ENCODE measurements around the gene GAL3ST3.
"Not testable (repeated sequence)": the region's sequence is repeated elsewhere in the genome, so short reads cannot be mapped to it uniquely, and the experiment has no call there.

Gene GAL3ST3

GRCh38 chr11:66048547-66049323 is at the start of gene GAL3ST3:
TSS of gene GAL3ST3 (minus strand) at chr11:66049161. CDS start at chr11:66045415, 3,746 bp downstream.
- DNase-seq: no peak

- DNase-seq: not testable (repeated sequence)
Measured at GRCh38 chr11:66092125-66092524, 43.2 kb upstream of the GAL3ST3 start.

GRCh38 chr11:66090288-66090687 is 41.3 kb upstream of the GAL3ST3 start:
- DNase-seq: no peak

DNA sequence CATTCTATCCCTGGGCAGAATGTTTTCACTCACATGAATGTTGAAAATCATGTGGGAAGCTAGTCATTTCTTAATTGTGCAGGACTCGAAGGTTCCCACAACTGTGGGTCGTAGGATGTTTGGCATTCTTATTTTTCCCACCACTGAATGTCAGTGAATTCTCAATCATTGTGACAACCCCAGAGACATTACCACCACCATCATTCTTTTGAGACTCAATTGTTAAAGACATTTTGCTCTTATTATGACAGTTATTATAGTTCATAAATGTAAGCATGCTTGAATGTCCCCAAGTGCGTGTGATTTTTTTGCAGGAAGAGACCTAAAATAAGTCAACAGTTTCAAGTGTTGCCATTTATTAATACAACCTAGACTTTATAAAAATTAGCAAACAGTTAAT is 40.1 kb upstream of the GAL3ST3 start:
- no peak for DNase-seq

DNA sequence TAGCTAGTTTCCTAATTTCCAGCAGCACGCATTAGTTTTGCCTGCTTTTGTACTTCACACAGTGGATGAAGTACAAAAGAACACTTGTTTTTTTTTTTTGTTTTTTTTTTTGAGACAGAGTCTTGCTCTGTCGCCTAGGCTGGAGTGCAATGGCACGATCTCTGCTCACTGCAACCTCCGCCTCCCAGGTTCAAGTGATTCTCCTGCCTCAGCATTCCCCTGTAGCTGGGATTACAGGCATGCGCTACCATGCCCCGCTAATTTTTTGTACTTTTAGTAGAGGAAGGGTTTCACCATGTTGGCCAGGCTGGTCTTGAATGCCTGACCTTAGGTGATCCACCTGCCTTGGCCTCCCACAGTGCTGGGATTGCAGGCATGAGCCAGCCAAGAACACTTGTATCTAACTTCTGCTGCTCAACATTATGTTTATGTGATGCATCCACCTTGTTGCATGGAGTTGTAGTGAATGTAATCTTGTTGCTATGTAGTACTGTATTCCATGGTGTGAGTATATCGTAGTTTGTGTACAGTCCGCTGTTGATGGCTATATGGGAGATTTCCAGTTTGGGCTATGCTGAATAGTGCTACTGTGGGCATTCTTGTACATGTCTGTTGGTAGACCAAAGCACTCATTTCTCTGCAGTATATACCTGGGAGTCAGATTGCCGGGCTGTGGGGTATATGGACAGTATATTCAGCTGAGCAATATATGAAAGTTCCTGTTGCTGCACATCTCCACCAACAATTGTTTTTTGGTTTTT is 38.4 kb upstream of the GAL3ST3 start:
- no peak for DNase-seq

GRCh38 chr11:66084821-66085475 is 36.0 kb upstream of the GAL3ST3 start:
- no peak for DNase-seq

GRCh38 chr11:66083767-66084166 is 34.8 kb upstream of the GAL3ST3 start:
- no peak for DNase-seq

DNA sequence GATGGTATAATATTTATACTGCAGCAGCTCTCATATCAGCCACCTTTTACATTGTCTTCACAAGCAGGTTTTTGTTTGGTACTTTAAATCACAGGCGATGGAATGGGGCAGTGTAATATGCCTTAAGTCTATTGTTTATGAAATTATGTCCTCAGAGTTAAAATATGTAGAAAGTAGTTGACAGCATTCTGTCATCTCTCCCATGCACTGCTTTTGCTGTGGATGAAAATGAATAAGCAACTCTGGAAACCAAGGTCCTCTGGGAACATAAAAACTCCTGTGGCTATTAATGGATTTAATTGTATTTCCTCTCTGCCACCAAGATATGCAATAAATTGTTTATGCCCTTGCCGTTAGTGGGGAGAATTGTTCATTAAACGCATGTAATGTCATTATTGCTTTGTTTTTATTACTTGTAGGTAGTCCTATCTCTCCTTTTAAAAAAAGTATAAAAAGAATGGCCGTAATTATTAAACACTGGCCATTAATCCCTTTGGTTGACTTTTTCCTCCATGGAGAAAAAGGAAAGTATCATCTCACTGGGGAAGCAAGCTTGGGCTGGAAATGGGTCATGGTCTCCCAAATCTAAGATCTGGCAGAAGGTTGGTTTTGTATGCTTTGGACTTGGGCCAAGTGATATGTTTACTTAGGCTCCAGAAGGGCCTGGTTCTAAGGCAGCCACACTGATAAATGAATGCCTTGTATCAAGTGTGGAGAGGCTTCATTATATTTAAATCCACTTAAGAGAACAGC is 34.2 kb upstream of the GAL3ST3 start:
- DNase-seq: no peak

DNA sequence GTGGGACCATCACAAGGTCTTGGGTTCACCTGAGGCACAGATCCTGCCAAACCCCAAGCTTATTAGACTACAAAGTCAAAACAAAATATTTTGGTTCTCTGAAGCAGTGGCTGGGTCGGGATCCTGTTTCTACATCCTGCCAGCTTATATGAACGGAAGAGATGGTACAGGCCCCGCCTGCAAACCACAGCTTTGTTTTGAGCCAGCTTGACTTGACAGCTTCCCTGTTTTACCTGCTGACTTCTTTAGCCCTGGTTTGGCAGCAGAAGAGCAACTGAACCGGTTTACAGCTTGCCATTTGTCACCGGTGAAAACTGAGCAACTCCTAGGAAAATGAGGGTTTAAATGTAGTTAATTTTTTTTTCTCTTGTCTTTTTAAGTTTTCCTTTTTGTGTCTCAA is 32.5 kb upstream of the GAL3ST3 start:
- DNase-seq: peak; percentile 63

- DNase-seq: no peak
Measured at GRCh38 chr11:66080055-66080817, 31.3 kb upstream of the GAL3ST3 start.

GRCh38 chr11:66078949-66079348 is 30.0 kb upstream of the GAL3ST3 start:
- DNase-seq: not testable (repeated sequence)

GRCh38 chr11:66077927-66078326 is 29.0 kb upstream of the GAL3ST3 start:
- DNase-seq: no peak

DNA sequence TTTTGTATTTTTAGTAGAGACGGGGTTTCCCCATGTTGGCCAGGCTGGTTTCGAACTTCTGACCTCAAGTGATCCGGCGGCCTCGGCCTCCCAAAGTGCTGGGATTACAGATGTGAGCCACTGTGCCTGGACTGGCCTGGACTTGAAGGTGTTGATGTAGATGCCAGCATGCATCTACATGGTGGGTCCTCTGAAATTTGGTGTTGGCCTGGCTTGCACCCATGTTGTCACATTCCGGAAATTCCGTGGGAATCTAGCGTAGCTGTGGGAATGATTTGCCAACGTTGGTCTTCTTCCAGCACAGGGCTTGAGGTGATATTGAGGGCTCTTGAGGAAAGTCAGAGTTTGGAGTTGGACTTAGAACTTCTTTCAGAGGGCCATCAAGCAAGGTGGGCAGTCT is 27.6 kb upstream of the GAL3ST3 start:
- no peak for DNase-seq

GRCh38 chr11:66075273-66075672 is 26.3 kb upstream of the GAL3ST3 start:
- DNase-seq: no peak

GRCh38 chr11:66073669-66074068 is 24.7 kb upstream of the GAL3ST3 start:
- no peak for DNase-seq

- no peak for DNase-seq
Measured at GRCh38 chr11:66072518-66072917, 23.6 kb upstream of the GAL3ST3 start.

DNA sequence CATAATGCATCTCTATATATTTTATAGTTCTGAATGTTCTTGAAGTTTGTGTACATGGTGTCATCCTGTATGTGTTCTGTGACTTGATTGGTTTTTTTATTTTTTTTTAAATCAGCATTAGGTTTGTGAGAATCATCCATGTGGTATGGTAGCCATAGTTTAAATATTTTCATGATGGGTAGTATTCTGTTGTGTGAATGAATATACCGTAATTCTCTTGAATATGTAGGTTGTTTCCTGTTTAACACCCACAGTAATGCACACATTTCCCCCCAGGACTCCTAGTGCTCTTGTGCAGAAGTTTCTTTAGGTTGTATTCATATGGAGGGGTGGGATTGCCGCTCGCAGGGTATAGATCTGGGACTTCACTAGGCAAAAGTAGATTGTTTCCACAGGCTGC is 23.1 kb upstream of the GAL3ST3 start:
- DNase-seq: no peak

- DNase-seq: no peak
Measured at GRCh38 chr11:66071381-66071801, 22.4 kb upstream of the GAL3ST3 start.

GRCh38 chr11:66070604-66071380 is 21.8 kb upstream of the GAL3ST3 start:
- no peak for DNase-seq

GRCh38 chr11:66069715-66070603 is 21.0 kb upstream of the GAL3ST3 start, which contains the start of gene PACS1:
TSS of gene PACS1 (plus strand) at chr11:66070272. CDS start at chr11:66070487, 215 bp downstream.
- peak; percentile 30 for DNase-seq

Data from GF-D8 (cell line).